Ishikawa (cell line): Measurements from ENCODE around the gene ELOB.

ENCODE experiments used
- CEBPB ChIP-seq: IDR thresholded peaks from 2 replicates; pipeline ENCODE4 v1.6.1; 2012
- CREB1 ChIP-seq: IDR thresholded peaks from 2 replicates; pipeline ENCODE4 v1.6.1; 2012; ENCODE audit warnings: low read depth
- EGR1 ChIP-seq: IDR thresholded peaks from 2 replicates; pipeline ENCODE4 v1.6.1; 2012
- EP300 ChIP-seq: IDR thresholded peaks from 2 replicates; pipeline ENCODE4 v1.6.1; 2012; ENCODE audit warnings: borderline replicate concordance
- FOXM1 ChIP-seq: IDR thresholded peaks from 2 replicates; pipeline ENCODE4 v1.6.1; 2012; ENCODE audit warnings: low read depth, borderline replicate concordance
- NFIC ChIP-seq: IDR thresholded peaks from 2 replicates; pipeline ENCODE4 v1.6.1; 2012
- RAD21 ChIP-seq: IDR thresholded peaks from 2 replicates; pipeline ENCODE4 v1.6.1; 2012; ENCODE audit warnings: low read depth
- REST ChIP-seq: IDR thresholded peaks from 2 replicates; pipeline ENCODE4 v1.6.1; 2012; ENCODE audit warnings: low read depth, mild to moderate bottlenecking
- TAF1 ChIP-seq: IDR thresholded peaks from 2 replicates; pipeline ENCODE4 v1.6.1; 2012; ENCODE audit warnings: low read depth, mild to moderate bottlenecking
- TCF12 ChIP-seq: IDR thresholded peaks from 2 replicates; pipeline ENCODE4 v1.6.1; 2012; ENCODE audit warnings: low read depth
- TEAD4 ChIP-seq: IDR thresholded peaks from 2 replicates; pipeline ENCODE4 v1.6.1; 2012
- YY1 ChIP-seq: IDR thresholded peaks from 2 replicates; pipeline ENCODE4 v1.6.1; 2012; ENCODE audit warnings: low read depth
- ZBTB7A ChIP-seq: IDR thresholded peaks from 2 replicates; pipeline ENCODE4 v1.6.1; 2012; ENCODE audit warnings: low read depth
- TF ChIP-seq, protein P1 (sequence below): IDR thresholded peaks from 2 replicates; pipeline ENCODE4 v1.6.1; 2012
- TF ChIP-seq, protein P2 (sequence below): IDR thresholded peaks from 2 replicates; pipeline ENCODE4 v1.6.1; 2012

The ELOB gene

GRCh38 chr16:2816751-2817339 lies 39.8 kb upstream of the ELOB start, which contains the start of gene PRSS21:
TSS of gene PRSS21 (plus strand) at chr16:2817237. CDS start at chr16:2817269, 32 bp downstream.
- TF ChIP-seq CREB1 (no peak), EP300 (no peak), EGR1 (no peak), YY1 (no peak), NFIC (no peak), REST (no peak), CEBPB (no peak), RAD21 (no peak), ZBTB7A (no peak), FOXM1 (no peak), TCF12 (no peak), TAF1 (no peak), TEAD4 (no peak)
- TF ChIP-seq, protein P1, sequence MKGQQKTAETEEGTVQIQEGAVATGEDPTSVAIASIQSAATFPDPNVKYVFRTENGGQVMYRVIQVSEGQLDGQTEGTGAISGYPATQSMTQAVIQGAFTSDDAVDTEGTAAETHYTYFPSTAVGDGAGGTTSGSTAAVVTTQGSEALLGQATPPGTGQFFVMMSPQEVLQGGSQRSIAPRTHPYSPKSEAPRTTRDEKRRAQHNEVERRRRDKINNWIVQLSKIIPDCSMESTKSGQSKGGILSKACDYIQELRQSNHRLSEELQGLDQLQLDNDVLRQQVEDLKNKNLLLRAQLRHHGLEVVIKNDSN, result no peak
- TF ChIP-seq, protein P2, sequence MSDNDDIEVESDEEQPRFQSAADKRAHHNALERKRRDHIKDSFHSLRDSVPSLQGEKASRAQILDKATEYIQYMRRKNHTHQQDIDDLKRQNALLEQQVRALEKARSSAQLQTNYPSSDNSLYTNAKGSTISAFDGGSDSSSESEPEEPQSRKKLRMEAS, result no peak

GRCh38 chr16:2815299-2815771 lies 38.3 kb upstream of the ELOB start:
- TF ChIP-seq YY1 (no peak), CREB1 (no peak), CEBPB (no peak), ZBTB7A (no peak), TEAD4 (no peak), TAF1 (no peak), REST (no peak), EP300 (no peak), TCF12 (no peak), FOXM1 (no peak)
- TF ChIP-seq, protein P1, result no peak
- TF ChIP-seq, protein P2, result no peak

DNA sequence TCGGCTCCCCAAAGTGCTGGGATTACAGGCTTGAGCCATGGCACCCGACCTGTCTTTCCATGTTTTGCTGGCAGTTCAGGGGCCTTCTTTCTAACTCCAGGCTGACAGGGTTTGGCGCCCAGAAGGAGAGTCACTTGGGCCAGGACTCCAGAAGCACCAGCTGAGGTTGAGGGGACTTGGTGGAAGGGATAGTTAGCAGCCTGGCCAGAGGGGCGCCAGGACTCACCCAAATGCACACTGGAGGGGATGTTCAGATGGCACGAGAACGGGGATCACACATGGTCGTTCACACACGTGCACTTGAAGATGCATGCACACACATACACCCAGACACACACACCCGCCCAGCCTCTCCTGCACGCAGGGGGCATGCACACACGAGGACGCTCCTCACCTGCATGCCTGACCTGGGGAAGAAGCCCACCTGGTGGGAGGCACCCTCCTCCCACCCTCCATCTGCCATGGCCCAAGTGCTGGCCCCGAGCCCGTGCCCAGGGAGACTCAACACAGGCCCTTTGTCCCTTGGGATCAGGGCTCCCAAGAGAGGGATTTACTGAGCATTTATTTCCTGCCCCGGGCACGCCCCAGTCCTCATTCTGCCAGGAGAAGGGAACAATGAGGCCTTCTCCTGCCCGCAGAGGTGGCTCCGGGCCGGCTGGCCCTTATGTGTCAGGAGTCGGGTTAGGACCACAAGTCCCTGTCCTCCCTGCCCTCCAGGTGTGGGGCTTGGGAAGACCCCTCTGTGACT lies 37.6 kb upstream of the ELOB start:
- TF ChIP-seq REST (no peak), YY1 (no peak), TEAD4 (no peak), TAF1 (no peak), CEBPB (no peak), NFIC (no peak), RAD21 (no peak), EGR1 (no peak), CREB1 (no peak), ZBTB7A (no peak), FOXM1 (no peak), TCF12 (no peak), EP300 (no peak)
- TF ChIP-seq, protein P1, result no peak
- TF ChIP-seq, protein P2, result no peak
